Measurements from ENCODE around the gene PLEKHM3.

DNA sequence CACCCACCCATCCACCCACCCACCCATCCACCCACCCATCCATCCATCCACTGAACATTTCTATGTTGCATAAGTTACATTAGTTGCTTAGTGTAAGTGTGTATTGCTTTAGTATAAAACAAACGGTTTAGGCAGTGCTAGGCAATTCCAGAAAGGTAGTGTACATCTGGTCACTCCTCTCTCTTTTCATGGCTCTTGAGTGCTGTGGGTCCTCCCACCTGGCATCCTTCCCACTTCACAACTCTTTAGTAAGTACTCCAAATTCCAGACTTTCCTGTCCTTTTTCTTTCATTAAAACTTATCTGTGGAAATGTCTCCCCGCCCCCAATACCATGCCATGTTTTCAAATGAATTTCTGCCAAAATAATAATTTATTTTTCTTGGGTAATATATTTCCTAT, 122.5 kb downstream of the PLEKHM3 start:
- TF ChIP-seq, protein P1, sequence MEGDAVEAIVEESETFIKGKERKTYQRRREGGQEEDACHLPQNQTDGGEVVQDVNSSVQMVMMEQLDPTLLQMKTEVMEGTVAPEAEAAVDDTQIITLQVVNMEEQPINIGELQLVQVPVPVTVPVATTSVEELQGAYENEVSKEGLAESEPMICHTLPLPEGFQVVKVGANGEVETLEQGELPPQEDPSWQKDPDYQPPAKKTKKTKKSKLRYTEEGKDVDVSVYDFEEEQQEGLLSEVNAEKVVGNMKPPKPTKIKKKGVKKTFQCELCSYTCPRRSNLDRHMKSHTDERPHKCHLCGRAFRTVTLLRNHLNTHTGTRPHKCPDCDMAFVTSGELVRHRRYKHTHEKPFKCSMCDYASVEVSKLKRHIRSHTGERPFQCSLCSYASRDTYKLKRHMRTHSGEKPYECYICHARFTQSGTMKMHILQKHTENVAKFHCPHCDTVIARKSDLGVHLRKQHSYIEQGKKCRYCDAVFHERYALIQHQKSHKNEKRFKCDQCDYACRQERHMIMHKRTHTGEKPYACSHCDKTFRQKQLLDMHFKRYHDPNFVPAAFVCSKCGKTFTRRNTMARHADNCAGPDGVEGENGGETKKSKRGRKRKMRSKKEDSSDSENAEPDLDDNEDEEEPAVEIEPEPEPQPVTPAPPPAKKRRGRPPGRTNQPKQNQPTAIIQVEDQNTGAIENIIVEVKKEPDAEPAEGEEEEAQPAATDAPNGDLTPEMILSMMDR (IDR thresholded peaks at IDR 0.05): no peak
- TF ChIP-seq POLR2A (IDR thresholded peaks at IDR 0.05): no peak

Data from adrenal gland (tissue), 5 donors.